Prostate gland (tissue), 2 donors: ENCODE data around the gene TBATA. TPM values are rescaled to one million over a fixed set of nuclear protein-coding genes. Genes with fewer than 3 reads are reported as not detected.

Source experiments
- DNase-seq: peaks from one replicate; pipeline ENCODE4 v3.0.0-alpha.2; 2019; ENCODE audit warnings: low spot score
- H3K27ac ChIP-seq, 2 donors: fragments of 200-600 bp; sonication (generic); 2 replicates each; pipeline ENCODE4 v1.5.1; 2017 to 2019
- H3K27me3 ChIP-seq: fragments of 200-600 bp; sonication (generic); replicated peaks from 2 replicates; pipeline ENCODE4 v1.5.1; 2019; ENCODE audit not compliant: insufficient read depth
- H3K36me3 ChIP-seq, 2 donors: fragments of 200-600 bp; sonication (generic); 1 replicate in 1 of 2; 2 replicates in 1 of 2; pipeline versions ENCODE4 v1.5.1 to v1.8.1; 2017 to 2019
- H3K4me1 ChIP-seq: fragments of 200-600 bp; sonication (generic); replicated peaks from 2 replicates; pipeline ENCODE4 v1.5.1; 2019
- H3K4me3 ChIP-seq, 2 donors: fragments of 200-600 bp; sonication (generic); 2 replicates each; pipeline ENCODE4 v1.5.1; 2017 to 2019
- H3K9me3 ChIP-seq: fragments of 200-600 bp; sonication (generic); 2 replicates; pipeline ENCODE4 v1.5.1; 2017
- CTCF ChIP-seq, 4 experiments: fragments of 200-600 bp in 2 of 4; fragments of 450-650 bp in 2 of 4; sonication (generic) in 2 of 4; IDR thresholded peaks; 1 replicate in 3 of 4; 2 replicates in 1 of 4; pipeline ENCODE4 v1.5.1; 2016 to 2019; ENCODE audit warnings: antibody characterized with exemption in 4 of 4, mild to moderate bottlenecking in 2 of 4, moderate library complexity in 2 of 4
- POLR2A ChIP-seq: fragments of 450-650 bp; IDR thresholded peaks from one replicate; pipeline ENCODE4 v1.6.1; 2016; ENCODE audit warnings: antibody characterized with exemption, mild to moderate bottlenecking
- POLR2AphosphoS5 ChIP-seq: sonication (generic); formaldehyde crosslinking; IDR thresholded peaks from one replicate; pipeline ENCODE4 v1.6.1; 2017; ENCODE audit warnings: antibody characterized with exemption
- WGBS: methylation state at CpG from one replicate; pipeline ENCODE4 v1.1.5; 2018; 5-methylcytosine and 5-hydroxymethylcytosine counted together
- intact Hi-C: fragments of 100-400 bp; cut with DNase I; formaldehyde crosslinking; loops from one replicate; pipeline ENCODE4 v1.14.2; 2022
- total RNA-seq, 2 donors: library from RNA; depleted of rRNA; stranded (reverse); fragments of >200 nt; gene quantifications; one replicate each; pipeline ENCODE4 v1.1.0, GENCODE V29; 2016

Gene TBATA
- total RNA-seq, 2 donors from 2014 or later, result 0.57 TPM; not detected in 1

GRCh38 chr10:70815504-70816219 is 30.5 kb upstream of the TBATA start, which contains the start of gene SGPL1:
TSS of gene SGPL1 (plus strand) at chr10:70815948. CDS start at chr10:70816854, 906 bp downstream.
- H3K36me3 ChIP-seq, result no peaks in the 10 kb centered on the region
- H3K4me3 ChIP-seq, result peak within 1 kb of the TSS; percentile 84 to 85
- H3K9me3 ChIP-seq, result no peaks in the 10 kb centered on the region
- intact Hi-C loops, result loop anchor here (1.0 to 10.0 kb wide), 2 partner anchors 65 to 399 kb away; partner anchors contain the start of gene UNC5B
- peak; percentile 97 to 100 (median 98) for TF ChIP-seq CTCF (IDR thresholded peaks at IDR 0.05)
- peak; percentile 44 for TF ChIP-seq POLR2AphosphoS5
- TF ChIP-seq POLR2A, result peak; percentile 73
- peak within 1 kb of the TSS; percentile 96 to 98 for H3K27ac ChIP-seq
- DNase-seq, result peak; percentile 86
- no peaks in the 10 kb centered on the region for H3K4me1 ChIP-seq
- H3K27me3 ChIP-seq, result no peaks in the 10 kb centered on the region
- 2% methylated on average over 50 of the region's 58 CpGs for WGBS

GRCh38 chr10:70814126-70814525 is 28.9 kb upstream of the TBATA start:
- intact Hi-C loops, result loop anchor here (10.0 kb wide), 1 partner anchor 401 kb away; the partner anchor contains the start of gene UNC5B
- no peak for TF ChIP-seq CTCF (IDR thresholded peaks at IDR 0.05)
- no peak for TF ChIP-seq POLR2A
- TF ChIP-seq POLR2AphosphoS5, result no peak
- H3K4me1 ChIP-seq, result no peaks in the 10 kb centered on the region
- DNase-seq, result no peak
- no peak overlapping the region for H3K4me3 ChIP-seq
- WGBS, result 89% methylated on average over 4 of the region's 4 CpGs
- H3K27ac ChIP-seq, result no peak overlapping the region
- H3K9me3 ChIP-seq, result no peaks in the 10 kb centered on the region
- no peaks in the 10 kb centered on the region for H3K36me3 ChIP-seq
- H3K27me3 ChIP-seq, result no peaks in the 10 kb centered on the region

- TF ChIP-seq POLR2A (no peak), POLR2AphosphoS5 (no peak), CTCF (IDR thresholded peaks at IDR 0.05) (no peak)
- no peaks in the 10 kb centered on the region for H3K27me3 ChIP-seq
- no peaks in the 10 kb centered on the region for H3K9me3 ChIP-seq
- intact Hi-C loops, result loop anchor here (10.0 kb wide), 1 partner anchor 402 kb away; the partner anchor contains the start of gene UNC5B
- no peak overlapping the region for H3K4me3 ChIP-seq
- WGBS, result 86% methylated on average over 4 of the region's 4 CpGs
- H3K4me1 ChIP-seq, result no peaks in the 10 kb centered on the region
- H3K36me3 ChIP-seq, result no peaks in the 10 kb centered on the region
- no peak for DNase-seq
- no peak overlapping the region for H3K27ac ChIP-seq
These were observed 27.6 kb upstream of the TBATA start for GRCh38 chr10:70812814-70813213.

GRCh38 chr10:70811881-70812280 is 26.7 kb upstream of the TBATA start:
- DNase-seq, result no peak
- Histone ChIP-seq H3K27ac (no peak overlapping the region), H3K4me1 (no peaks in the 10 kb centered on the region), H3K9me3 (no peaks in the 10 kb centered on the region), H3K4me3 (no peak overlapping the region), H3K36me3 (no peaks in the 10 kb centered on the region), H3K27me3 (no peaks in the 10 kb centered on the region)
- 71% methylated on average over 3 of the region's 3 CpGs for WGBS
- intact Hi-C loops, result loop anchor here (10.0 kb wide), 1 partner anchor 403 kb away; the partner anchor contains the start of gene UNC5B
- no peak for TF ChIP-seq POLR2AphosphoS5
- no peak for TF ChIP-seq CTCF (IDR thresholded peaks at IDR 0.05)
- TF ChIP-seq POLR2A, result no peak

- Histone ChIP-seq H3K4me1 (no peaks in the 10 kb centered on the region), H3K27me3 (no peaks in the 10 kb centered on the region), H3K4me3 (no peak overlapping the region), H3K27ac (no peak overlapping the region), H3K9me3 (no peaks in the 10 kb centered on the region), H3K36me3 (no peaks in the 10 kb centered on the region)
- intact Hi-C loops, result loop anchor here (10.0 kb wide), 1 partner anchor 404 kb away; the partner anchor contains the start of gene UNC5B
- no peak for DNase-seq
- no peak for TF ChIP-seq POLR2A
- TF ChIP-seq POLR2AphosphoS5, result no peak
- no peak for TF ChIP-seq CTCF (IDR thresholded peaks at IDR 0.05)
- WGBS, result 4% methylated on average over 1 of the region's 1 CpG
These were observed 25.8 kb upstream of the TBATA start for GRCh38 chr10:70810967-70811366.
